Right forelimb (tissue), 1 donor: ENCODE measurements around the gene NATD1.

Source experiments
- DNase-seq: peaks from one replicate; pipeline ENCODE4 v3.0.0-alpha.2; 2018

NATD1 gene

GRCh38 chr17:21189361-21189760 is 63.8 kb downstream of the NATD1 start:
- DNase-seq, result no peak
